ENCODE measurements around the gene MAGIX. TPM values are rescaled to one million over a fixed set of nuclear protein-coding genes. Genes with fewer than 3 reads are reported as not detected.

Gene MAGIX
- 0.83 and 2.1 TPM in 2 replicates for total RNA-seq (2014; rRNA removed; shearing (Covaris generic))
- polyA plus RNA-seq (2016; fragmentation: Nextera tagmentation; extraction: Ambion mirVana): 0.66 and 1.6 TPM in 2 replicates
- long read RNA-seq: 0 reads

GRCh38 chrX:49162620-49163019 is at the start of gene MAGIX:
Gene MAGIX, plus strand, starts transcription at chrX:49162758. Its CDS starts 132 bp downstream, at chrX:49162890.
- H3K36me3 ChIP-seq (ENCODE audit: insufficient read depth): no peaks in the 10 kb centered on the region
- H3K9me3 Mint-ChIP-seq: no peaks in the 10 kb centered on the region; the same call in 2 of the 3 replicates
- H3F3A ChIP-seq (replicated peaks; ENCODE audit: low read depth): no peaks in the 10 kb centered on the region
- no peaks in the 10 kb centered on the region for H3K79me2 ChIP-seq (replicated peaks; ENCODE audit: insufficient read depth)
- H3K4me3 ChIP-seq: peak within 1 kb of the TSS; percentile 58
- H3K36me3 Mint-ChIP-seq (ENCODE audit: low read depth): no peaks in the 10 kb centered on the region
- H2AFZ ChIP-seq: no peak within 1 kb of the TSS
- H3K4me3 Mint-ChIP-seq: peak within 1 kb of the TSS; percentile 78
- no peaks in the 10 kb centered on the region for H4K20me1 ChIP-seq (replicated peaks; ENCODE audit: insufficient read depth)
- no peak for TF ChIP-seq EZH2 (IDR thresholded peaks at IDR 0.05; ENCODE audit: low read depth, unreplicated experiment)
- TF ChIP-seq JUNB (IDR thresholded peaks at IDR 0.05; ENCODE audit: unreplicated experiment): no peak
- no peak for TF ChIP-seq NANOG (IDR thresholded peaks at IDR 0.05; ENCODE audit: borderline replicate concordance)
- TF ChIP-seq CREB1 (CRISPR knock-in tag; IDR thresholded peaks at IDR 0.05; ENCODE audit: low read depth): no peak
- no peak for TF ChIP-seq ETS1 (IDR thresholded peaks at IDR 0.05)
- no peak for TF ChIP-seq STAT1 (IDR thresholded peaks at IDR 0.05; ENCODE audit: unreplicated experiment)
- no peak for TF ChIP-seq POLR2AphosphoS5 (IDR thresholded peaks at IDR 0.05; ENCODE audit: low read depth)
- TF ChIP-seq CTCF (conservative IDR thresholded peaks at IDR 0.05; ENCODE audit: low read depth in 2 of 2): no peak
- TF ChIP-seq ZNF462 (CRISPR knock-in tag; IDR thresholded peaks at IDR 0.05): no peak
- no peak for TF ChIP-seq ZNF114 (CRISPR knock-in tag; IDR thresholded peaks at IDR 0.05)
- no peak for TF ChIP-seq REST (IDR thresholded peaks at IDR 0.05; ENCODE audit: unreplicated experiment)
- TF ChIP-seq EZH2phosphoT487 (IDR thresholded peaks at IDR 0.05; ENCODE audit: unreplicated experiment): no peak
- TF ChIP-seq ZNF331 (CRISPR knock-in tag; IDR thresholded peaks at IDR 0.05; ENCODE audit: low read depth): no peak
- H3K27ac ChIP-seq (ENCODE audit: low read depth): no peak within 1 kb of the TSS
- no peaks in the 10 kb centered on the region; the same call in 1 of the 2 replicates for H3K4me1 ChIP-seq (ENCODE audit: insufficient read depth)
- H3K27me3 ChIP-seq (ENCODE audit: insufficient read depth): peaks cover 66% of the 10 kb centered on the region
- H3K4me1 Mint-ChIP-seq: peaks cover 12% of the 10 kb centered on the region
- ATAC-seq: peak; percentile 11
- H3K4me2 ChIP-seq: peak within 1 kb of the TSS; percentile 71
- DNase-seq (ENCODE audit: low spot score): peak; percentile 42
- no peaks in the 10 kb centered on the region for H3K9me2 ChIP-seq (ENCODE audit: insufficient read depth)
- no peak within 1 kb of the TSS for H3K27ac Mint-ChIP-seq
- peaks cover 30% of the 10 kb centered on the region for H3K27me3 Mint-ChIP-seq (ENCODE audit: insufficient read depth, low read depth, poor library complexity)
